PC-9 (cell line): Measurements from ENCODE around the gene USP54. TPM values are rescaled to one million over a fixed set of nuclear protein-coding genes. Genes with fewer than 3 reads are reported as not detected.

ENCODE experiments used
- BruUV-seq: library from RNA; stranded (reverse); fragments of 400-500 nt; replicated peaks from 2 replicates; lab custom pipeline; 2021; lab: Mats Ljungman, UMichigan
- CTCF ChIA-PET: fragments of 300-600 bp; sonication (Branson Sonifier 250); formaldehyde crosslinking; loops from one replicate; lab custom pipeline; 2022; ENCODE audit warnings: antibody characterized with exemption; lab: Charles Lee
- POLR2A ChIA-PET: fragments of 300-600 bp; sonication (Branson Sonifier 250); formaldehyde crosslinking; loops from one replicate; lab custom pipeline; 2022; ENCODE audit warnings: antibody characterized with exemption; ENCODE audit not compliant: unreplicated experiment; lab: Charles Lee
- DNase-seq, 2 experiments: peaks; one replicate each; pipeline versions ENCODE4 v3.0.0 to v3.0.0-alpha.2; 2015 to 2022; ENCODE audit warnings: mixed read lengths in 1 of 2
- H2AFZ ChIP-seq: fragments of 200-600 bp; sonication (generic); 2 replicates; pipeline ENCODE4 v1.8.1; 2017; ENCODE audit warnings: antibody characterized with exemption
- H3F3A ChIP-seq: fragments of 200-600 bp; sonication (generic); 2 replicates; pipeline ENCODE4 v1.8.1; 2017; ENCODE audit warnings: antibody characterized with exemption, mild to moderate bottlenecking, low read depth; ENCODE audit not compliant: insufficient read depth
- H3K27ac ChIP-seq: fragments of 200-600 bp; sonication (generic); 2 replicates; pipeline ENCODE4 v1.6.1; 2016; ENCODE audit warnings: mixed run types
- H3K27me3 ChIP-seq: fragments of 200-600 bp; sonication (generic); 2 replicates; pipeline ENCODE4 v1.6.1; 2016; ENCODE audit warnings: low read depth, mixed run types; ENCODE audit not compliant: insufficient read depth
- H3K36me3 ChIP-seq: fragments of 200-600 bp; sonication (generic); 2 replicates; pipeline ENCODE4 v1.6.1; 2016; ENCODE audit warnings: low read depth, mixed run types
- H3K4me1 ChIP-seq: fragments of 200-600 bp; sonication (generic); replicated peaks from 2 replicates; pipeline ENCODE4 v1.6.1; 2016; ENCODE audit warnings: mixed run types; ENCODE audit not compliant: insufficient read depth
- H3K4me2 ChIP-seq: fragments of 200-600 bp; sonication (generic); 2 replicates; pipeline ENCODE4 v1.6.1; 2017; ENCODE audit warnings: mixed run types
- H3K4me3 ChIP-seq: fragments of 200-600 bp; sonication (generic); 2 replicates; pipeline ENCODE4 v1.6.1; 2016; ENCODE audit warnings: mixed run types
- H3K79me2 ChIP-seq: fragments of 200-600 bp; sonication (generic); 2 replicates; pipeline ENCODE4 v1.6.1; 2017; ENCODE audit warnings: low read depth, mixed run types
- H3K9me2 ChIP-seq: fragments of 200-600 bp; sonication (generic); 2 replicates; pipeline ENCODE4 v1.8.1; 2017; ENCODE audit warnings: mild to moderate bottlenecking; ENCODE audit not compliant: insufficient read depth
- H3K9me3 ChIP-seq: fragments of 200-600 bp; sonication (generic); 2 replicates; pipeline ENCODE4 v1.8.1; 2016; ENCODE audit warnings: low read depth; ENCODE audit not compliant: insufficient read depth
- H4K20me1 ChIP-seq: fragments of 200-600 bp; sonication (generic); 2 replicates; pipeline ENCODE4 v1.8.1; 2017; ENCODE audit not compliant: insufficient read depth
- EZH2 ChIP-seq: fragments of 200-600 bp; sonication (generic); IDR thresholded peaks from 2 replicates; pipeline ENCODE4 v1.8.0; 2017; ENCODE audit warnings: antibody characterized with exemption, low read depth
- intact Hi-C: fragments of 100-400 bp; cut with micrococcal nuclease; formaldehyde crosslinking; loops from one replicate; pipeline ENCODE4 v1.10.0; 2022; ENCODE audit not compliant: unreplicated experiment
- total RNA-seq: library from RNA; stranded (reverse); gene quantifications from 2 replicates; pipeline ENCODE4 v1.2.3, GENCODE V29; 2021
- TF ChIP-seq, protein P1 (sequence below): fragments of 200-600 bp; sonication (generic); conservative IDR thresholded peaks from 2 replicates; pipeline ENCODE4 v1.6.1; 2017; ENCODE audit warnings: mixed run types, antibody characterized with exemption, mild to moderate bottlenecking, moderate library complexity

USP54 gene
- total RNA-seq, 1 experiment from 2014 or later = 52.4 TPM

DNA sequence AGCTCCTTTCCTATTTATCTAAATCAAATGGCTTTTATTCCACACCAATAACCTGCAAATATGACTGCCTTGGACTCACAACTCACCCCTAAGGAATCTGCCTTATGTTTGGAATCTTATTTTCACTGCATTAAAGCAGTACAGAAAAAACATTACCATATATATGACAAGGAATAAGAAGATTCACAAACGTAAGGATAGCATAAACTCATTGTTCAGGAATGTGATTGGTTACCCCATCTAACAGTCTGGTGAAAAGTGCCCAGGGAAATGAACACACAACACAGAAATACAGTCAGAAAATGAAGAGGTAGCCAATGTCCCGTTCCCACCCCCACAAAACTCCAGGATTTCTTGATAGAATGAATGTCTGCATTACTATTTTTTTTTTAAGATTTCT is 97.4 kb downstream of the USP54 start:
- ChIA-PET POLR2A (interaction anchor here (0.7 to 0.8 kb wide), 3 partner anchors 26 to 1617 kb away, joined by 3 to 6 read pairs (median 4); no protein-coding TSS in a partner anchor), CTCF (interaction anchor here (0.7 kb wide), 1 partner anchor 132 kb away, joined by 6 read pairs; no protein-coding TSS in a partner anchor)
- H3K4me1 ChIP-seq = peaks cover 32% of the 10 kb centered on the region
- TF ChIP-seq, protein P1, sequence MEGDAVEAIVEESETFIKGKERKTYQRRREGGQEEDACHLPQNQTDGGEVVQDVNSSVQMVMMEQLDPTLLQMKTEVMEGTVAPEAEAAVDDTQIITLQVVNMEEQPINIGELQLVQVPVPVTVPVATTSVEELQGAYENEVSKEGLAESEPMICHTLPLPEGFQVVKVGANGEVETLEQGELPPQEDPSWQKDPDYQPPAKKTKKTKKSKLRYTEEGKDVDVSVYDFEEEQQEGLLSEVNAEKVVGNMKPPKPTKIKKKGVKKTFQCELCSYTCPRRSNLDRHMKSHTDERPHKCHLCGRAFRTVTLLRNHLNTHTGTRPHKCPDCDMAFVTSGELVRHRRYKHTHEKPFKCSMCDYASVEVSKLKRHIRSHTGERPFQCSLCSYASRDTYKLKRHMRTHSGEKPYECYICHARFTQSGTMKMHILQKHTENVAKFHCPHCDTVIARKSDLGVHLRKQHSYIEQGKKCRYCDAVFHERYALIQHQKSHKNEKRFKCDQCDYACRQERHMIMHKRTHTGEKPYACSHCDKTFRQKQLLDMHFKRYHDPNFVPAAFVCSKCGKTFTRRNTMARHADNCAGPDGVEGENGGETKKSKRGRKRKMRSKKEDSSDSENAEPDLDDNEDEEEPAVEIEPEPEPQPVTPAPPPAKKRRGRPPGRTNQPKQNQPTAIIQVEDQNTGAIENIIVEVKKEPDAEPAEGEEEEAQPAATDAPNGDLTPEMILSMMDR = no peak
- no peak for TF ChIP-seq EZH2
- BruUV-seq = no TSS peak
- no peaks in the 10 kb centered on the region for H4K20me1 ChIP-seq
- DNase-seq = peak in 1 of 2 experiments; percentile 60
- H3K4me2 ChIP-seq = peak overlapping the region; percentile 76
- intact Hi-C loops = no loop called here
- peaks cover 34% of the 10 kb centered on the region for H3F3A ChIP-seq
- H2AFZ ChIP-seq = no peak overlapping the region
- H3K4me3 ChIP-seq = peak overlapping the region; percentile 64; the same call in 1 of the 2 replicates
- peaks cover 43% of the 10 kb centered on the region for H3K79me2 ChIP-seq
- H3K36me3 ChIP-seq = no peaks in the 10 kb centered on the region
- no peaks in the 10 kb centered on the region for H3K27me3 ChIP-seq
- peak overlapping the region; percentile 77; the same call in 1 of the 2 replicates for H3K27ac ChIP-seq
- H3K9me3 ChIP-seq = no peaks in the 10 kb centered on the region
- no peaks in the 10 kb centered on the region for H3K9me2 ChIP-seq

DNA sequence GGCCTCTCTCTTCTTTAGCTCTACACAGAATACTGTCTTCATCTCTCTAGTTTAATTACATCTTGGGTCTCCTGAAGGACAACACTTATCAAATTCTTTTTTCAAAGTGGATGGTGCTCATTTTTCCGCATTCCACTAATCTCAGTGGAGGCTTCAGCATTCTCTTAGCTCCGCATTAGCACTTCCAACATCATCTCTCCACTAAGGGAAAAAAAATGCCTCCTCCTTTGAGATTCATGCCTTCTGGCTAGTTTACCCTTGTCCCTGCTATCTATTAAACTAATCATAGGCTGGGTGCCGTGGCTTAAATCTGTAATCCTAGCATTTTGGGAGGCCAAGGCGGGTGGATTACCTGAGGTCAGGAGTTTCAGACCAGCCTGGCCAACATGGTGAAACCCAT is 104.5 kb downstream of the USP54 start:
- CTCF ChIA-PET = no interaction called here
- Histone ChIP-seq H3K27me3 (no peaks in the 10 kb centered on the region), H3K36me3 (no peaks in the 10 kb centered on the region), H3K4me3 (no peak overlapping the region), H3F3A (no peaks in the 10 kb centered on the region; the same call in none of the 2 replicates), H3K79me2 (peaks cover 9% of the 10 kb centered on the region), H3K9me2 (no peaks in the 10 kb centered on the region), H2AFZ (no peak overlapping the region), H3K9me3 (no peaks in the 10 kb centered on the region), H3K4me2 (no peak overlapping the region), H4K20me1 (no peaks in the 10 kb centered on the region), H3K27ac (no peak overlapping the region), H3K4me1 (no peaks in the 10 kb centered on the region)
- TF ChIP-seq, protein P1 = no peak
- TF ChIP-seq EZH2 = no peak
- intact Hi-C loops = no loop called here
- no TSS peak for BruUV-seq
- DNase-seq = no peak
- POLR2A ChIA-PET = no interaction called here

DNA sequence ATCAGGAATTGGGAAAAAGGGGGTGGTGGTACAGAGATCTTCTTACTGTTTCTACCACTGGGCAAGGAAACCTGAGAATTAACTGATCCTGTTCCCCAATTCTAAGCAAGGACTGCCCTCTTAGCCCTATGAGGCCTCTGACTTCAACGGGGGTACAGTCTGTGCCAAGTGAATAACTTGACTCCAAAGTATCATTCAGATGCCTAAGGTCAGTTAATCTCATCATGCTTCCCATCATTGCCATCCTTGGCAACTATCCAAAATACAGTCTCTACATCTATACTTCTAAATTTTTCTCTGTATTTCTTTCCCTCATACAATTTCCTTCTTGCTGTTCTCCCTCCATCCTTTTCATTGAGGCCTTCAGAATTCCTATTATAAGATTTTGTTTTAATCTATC is 105.8 kb downstream of the USP54 start:
- DNase-seq = no peak
- H2AFZ ChIP-seq = no peak overlapping the region
- no peaks in the 10 kb centered on the region for H3K4me1 ChIP-seq
- H3K27me3 ChIP-seq = no peaks in the 10 kb centered on the region
- H3K79me2 ChIP-seq = 0 out of 2 replicates have a peak, but pooled peaks cover under 1% of the 10 kb centered on the region
- H3K9me3 ChIP-seq = no peaks in the 10 kb centered on the region
- ChIA-PET CTCF (no interaction called here), POLR2A (no interaction called here)
- no peak overlapping the region for H3K4me3 ChIP-seq
- TF ChIP-seq, protein P1 = no peak
- TF ChIP-seq EZH2 = no peak
- no peak overlapping the region for H3K4me2 ChIP-seq
- H3K27ac ChIP-seq = no peak overlapping the region
- no peaks in the 10 kb centered on the region; the same call in none of the 2 replicates for H3F3A ChIP-seq
- H3K9me2 ChIP-seq = no peaks in the 10 kb centered on the region
- intact Hi-C loops = no loop called here
- no TSS peak for BruUV-seq
- H4K20me1 ChIP-seq = no peaks in the 10 kb centered on the region; the same call in 1 of the 2 replicates
- H3K36me3 ChIP-seq = no peaks in the 10 kb centered on the region
